GOT3 (cell line): Measurements from ENCODE around the gene PTCH2.
"Not testable (repeated sequence)": the region's sequence is repeated elsewhere in the genome, so short reads cannot be mapped to it uniquely, and the experiment has no call there.

Experiments used
- DNase-seq: peaks from one replicate; lab custom pipeline; 2025; ENCODE audit warnings: mixed read lengths; lab: John Stamatoyannopoulos, UW

PTCH2 gene

DNA sequence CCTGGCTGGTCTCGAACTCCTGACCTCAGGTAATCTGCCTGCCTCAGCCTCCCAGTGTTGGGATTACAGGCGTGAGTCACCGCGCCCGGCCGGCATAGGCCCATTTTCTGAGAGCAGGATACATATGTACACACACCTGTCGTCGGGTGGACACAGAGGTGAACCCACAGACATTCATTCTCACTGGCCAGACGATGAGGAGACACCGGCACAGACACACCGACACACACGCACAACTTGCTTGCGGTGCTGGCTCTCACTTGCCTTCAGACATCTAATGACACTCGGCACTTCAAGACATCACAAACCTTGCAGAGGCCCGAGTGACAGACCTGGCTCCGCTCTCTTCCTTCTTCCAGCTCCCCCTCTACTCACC is 579 bp downstream of the PTCH2 start:
- no peak for DNase-seq

DNA sequence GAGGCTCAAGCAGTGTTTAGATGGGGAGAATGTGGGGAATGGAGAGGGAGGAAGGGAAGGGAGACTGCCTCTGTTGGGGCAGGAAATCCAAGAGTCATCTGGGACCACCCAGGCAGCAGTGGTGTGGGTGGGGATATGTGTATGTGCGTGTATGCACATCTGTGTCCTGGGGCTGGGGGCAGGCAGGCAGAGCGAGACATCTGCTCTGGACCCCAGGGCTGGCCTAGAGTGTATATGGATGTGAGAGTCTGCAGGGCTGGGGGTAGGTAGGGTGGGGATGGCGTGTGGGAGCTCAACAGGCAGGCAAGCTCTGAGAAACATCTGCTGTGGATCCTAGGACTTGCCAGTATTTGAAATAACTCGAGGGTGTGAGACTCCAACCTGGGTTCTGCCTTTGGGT is 3.5 kb downstream of the PTCH2 start:
- no peak for DNase-seq

DNA sequence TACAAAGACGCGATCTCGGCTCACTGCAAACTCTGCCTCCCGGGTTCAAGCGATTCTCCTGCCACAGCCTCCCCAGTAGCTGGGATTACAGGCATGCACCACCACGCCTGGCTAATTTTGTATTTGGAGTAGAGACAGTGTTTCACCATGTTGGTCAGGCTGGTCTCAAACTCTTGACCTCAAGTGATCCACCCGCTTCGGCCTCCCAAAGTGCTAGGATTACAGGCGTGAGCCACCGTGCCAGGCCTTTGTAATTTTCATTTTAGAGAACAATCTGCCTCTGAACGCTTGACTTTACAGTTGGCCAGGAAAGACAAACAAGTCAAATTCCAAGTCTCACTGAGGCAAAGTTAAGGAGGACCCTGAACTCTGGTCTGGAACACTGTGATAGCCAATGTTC is 4.8 kb downstream of the PTCH2 start:
- not testable (repeated sequence) for DNase-seq

DNA sequence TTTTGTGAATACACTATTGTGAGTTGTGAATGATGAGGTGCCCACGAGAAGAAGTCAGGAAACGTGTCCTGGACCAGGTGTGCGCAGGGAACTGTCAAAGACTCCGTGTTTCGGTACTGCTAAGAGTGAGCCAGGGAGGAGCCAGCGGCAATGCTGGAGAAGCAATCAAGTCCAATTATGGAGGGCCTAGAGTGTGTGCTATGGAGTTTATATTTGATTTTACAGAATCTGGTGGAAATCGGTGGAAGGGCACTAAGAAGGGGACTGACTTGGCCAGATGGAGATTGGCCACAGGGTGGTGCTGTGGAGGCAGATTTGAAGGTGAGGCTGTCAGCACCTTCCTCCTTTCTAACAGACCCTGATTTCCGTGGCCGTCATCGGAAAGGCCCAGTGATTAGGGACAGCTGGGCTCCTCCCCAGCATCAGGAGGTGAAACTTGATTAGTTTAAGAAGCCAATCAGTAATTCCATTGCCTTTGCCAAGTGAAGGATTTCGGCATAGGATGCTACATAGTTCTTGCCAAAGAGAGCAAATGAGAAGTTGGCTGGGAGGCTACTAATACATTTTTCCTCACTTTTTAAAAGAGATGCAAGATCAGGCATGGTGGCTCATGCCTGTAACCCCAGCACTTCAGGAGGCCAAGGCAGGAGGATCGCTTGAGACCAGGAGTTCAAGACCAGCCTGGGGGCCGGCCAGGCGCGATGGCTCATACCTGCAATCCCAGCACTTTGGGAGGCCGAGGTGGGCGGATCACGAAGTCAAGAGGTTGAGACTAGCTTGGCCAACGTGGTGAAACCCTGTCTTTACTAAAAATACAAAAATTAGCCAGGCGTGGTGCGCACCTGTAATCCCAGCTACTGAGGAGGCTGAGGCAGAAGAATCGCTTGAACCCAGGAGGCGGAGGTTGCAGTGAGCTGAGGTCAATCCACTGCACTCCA is 7.0 kb downstream of the PTCH2 start:
- peak; percentile 42 for DNase-seq

DNA sequence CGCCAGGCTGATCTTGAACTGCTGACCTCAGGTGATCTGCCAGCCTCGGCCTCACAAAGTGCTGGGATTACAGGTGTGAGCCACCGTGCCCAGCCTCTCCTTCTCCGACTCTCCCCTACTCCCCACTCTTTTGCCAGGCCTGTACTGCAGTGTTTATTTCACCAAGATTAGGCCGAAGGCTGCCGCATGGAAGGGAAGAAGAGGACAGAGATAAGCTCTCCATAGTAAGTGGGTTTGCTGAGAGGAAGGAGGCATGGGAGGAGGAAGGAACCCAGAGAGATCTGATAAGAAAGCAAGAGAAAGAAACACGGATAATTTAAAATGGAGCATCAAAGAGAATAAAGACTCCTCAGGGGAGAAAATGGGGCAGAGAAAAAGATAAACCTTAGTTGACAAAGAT is 8.7 kb downstream of the PTCH2 start:
- DNase-seq = no peak

DNA sequence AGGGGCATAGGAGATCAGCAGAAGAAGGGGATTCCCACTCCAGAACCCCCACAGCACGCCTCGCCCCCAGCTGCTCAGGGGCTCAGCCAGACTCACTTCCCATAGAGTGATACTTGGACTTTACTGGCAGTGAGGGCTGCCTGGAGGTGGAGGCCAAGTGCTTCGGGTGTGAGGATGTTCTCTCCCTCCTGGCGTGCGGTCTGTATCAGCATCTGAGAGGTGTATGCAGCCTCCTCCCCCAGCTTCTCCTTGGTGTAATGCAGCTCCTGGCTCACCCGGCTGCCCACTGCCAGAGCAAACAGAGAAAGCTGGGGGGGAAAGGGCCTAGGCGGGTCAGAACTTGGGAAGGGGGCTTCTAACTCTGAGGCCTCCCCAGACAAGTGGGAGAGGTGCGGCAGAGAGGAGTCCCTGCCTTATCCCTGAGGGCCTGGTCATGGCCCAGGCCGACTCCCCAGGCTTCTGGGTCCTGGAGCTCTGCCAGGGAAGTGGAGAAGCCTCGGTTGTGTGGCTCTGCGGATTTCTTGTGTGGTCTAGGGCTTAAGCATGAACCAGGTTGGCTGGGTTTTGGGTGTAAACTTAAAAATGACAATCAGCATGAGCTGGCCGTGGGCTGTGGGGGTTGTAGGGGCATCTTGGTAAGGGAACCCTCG is 10.9 kb downstream of the PTCH2 start:
- DNase-seq = no peak

DNA sequence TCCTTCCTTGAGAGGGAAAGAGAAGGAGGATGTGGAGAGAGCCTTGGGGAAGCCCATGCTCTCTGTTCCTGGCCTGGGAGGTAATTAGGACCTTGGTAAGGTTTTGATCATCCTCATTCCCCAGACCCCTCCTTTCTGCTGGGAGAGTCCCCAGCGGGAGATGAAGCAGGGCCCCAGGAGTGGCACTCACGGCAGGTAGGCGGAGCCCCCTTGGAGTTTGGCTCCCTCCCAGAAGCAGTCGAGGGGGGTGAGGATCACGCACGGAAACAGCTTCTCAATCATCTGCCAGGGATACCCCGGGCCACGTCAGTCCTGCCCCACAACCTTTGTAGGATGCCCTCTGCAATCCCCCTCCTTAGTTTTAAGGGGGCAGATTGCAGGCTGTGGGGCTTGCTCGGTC is 11.5 kb downstream of the PTCH2 start:
- no peak for DNase-seq

DNA sequence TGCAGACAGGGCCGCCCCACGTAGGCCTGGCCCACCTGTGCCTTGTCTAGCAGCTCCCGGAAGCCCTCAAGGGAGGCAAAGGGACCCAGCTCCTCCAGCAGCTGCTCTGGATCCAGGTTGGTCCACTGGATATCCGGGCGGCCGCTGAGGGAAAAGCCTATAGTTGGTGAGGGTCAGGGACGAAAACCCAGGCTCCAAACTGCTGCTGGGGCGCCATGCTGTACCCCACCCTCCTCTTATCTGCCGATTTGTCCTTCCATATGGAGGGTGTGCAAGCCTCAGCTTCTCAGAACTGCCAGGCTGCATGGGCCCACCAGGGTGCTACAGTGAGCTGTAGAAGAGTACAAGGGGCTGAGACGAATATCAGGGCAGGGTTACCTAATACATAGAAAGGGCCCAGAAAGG is 12.2 kb downstream of the PTCH2 start:
- DNase-seq = no peak

DNA sequence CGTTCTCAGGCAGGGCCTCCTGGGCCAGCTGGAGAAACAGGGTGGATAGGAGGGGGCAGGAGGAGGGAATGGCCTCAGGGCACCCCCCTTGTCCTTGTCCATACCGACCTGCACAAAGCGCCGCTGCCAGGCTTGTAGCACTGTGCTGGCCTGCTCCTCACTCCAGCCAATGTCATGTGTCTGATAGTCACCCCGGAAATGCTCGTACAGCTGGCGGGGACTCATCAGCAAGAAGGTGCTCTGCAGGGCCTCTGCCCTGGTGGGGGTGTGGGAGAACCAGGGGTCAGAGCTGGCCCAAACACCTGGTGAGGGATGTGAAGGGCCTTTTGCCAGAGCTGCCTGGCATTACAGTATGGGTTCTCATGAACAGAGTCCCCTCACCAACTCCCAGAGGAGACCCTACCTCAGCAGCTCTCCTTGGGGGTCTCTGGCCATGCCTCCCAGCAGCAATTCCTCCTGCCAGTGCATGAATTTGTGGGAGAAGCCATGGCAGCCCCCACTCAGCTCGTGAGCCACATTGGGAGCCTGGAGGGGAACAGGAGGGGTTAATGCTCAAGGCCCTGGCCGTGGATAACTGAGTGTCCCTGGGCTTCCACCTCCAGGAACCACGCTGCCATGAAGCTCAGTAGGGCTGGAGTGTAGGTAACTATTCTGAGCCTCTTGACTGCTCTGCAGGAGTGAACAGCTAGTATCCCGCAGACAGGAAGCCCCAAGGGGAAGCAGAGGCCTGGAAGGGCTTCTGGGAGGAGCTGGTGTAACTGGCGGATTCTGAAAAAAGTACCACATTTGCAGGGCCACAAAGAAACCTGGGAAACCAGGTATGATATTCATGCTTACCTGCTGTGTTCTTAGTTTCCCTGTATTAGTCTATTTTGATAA is 13.3 kb downstream of the PTCH2 start:
- DNase-seq = no peak

DNA sequence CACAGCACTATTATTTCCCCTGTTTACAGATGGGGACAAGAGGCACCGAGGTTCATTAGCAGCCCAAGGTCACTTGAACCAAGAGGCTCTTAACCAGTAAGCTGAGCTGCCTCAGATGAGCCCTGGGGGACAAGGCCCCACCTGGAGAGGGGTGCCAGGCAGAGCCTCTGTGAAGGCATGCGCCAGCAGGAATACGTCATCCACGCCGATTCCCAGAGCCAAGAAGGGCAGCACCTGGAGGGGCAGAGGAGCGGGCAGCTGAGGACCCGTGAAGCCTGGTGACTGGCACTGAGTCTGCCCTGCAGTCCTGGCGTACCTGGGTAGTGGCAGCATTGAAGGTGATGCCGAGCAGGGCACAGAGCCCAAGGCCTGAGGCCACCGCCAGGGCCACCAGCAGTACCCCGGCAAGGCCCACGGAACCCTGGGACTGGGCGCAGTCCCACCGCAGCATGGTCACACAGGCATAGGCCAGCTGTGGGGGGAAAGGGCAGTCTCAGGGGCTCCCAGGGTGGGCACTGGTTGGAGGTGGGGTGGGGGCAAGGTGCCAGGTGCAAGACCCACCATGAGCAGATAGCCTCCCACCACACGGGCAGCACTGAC is 14.1 kb downstream of the PTCH2 start:
- no peak for DNase-seq

DNA sequence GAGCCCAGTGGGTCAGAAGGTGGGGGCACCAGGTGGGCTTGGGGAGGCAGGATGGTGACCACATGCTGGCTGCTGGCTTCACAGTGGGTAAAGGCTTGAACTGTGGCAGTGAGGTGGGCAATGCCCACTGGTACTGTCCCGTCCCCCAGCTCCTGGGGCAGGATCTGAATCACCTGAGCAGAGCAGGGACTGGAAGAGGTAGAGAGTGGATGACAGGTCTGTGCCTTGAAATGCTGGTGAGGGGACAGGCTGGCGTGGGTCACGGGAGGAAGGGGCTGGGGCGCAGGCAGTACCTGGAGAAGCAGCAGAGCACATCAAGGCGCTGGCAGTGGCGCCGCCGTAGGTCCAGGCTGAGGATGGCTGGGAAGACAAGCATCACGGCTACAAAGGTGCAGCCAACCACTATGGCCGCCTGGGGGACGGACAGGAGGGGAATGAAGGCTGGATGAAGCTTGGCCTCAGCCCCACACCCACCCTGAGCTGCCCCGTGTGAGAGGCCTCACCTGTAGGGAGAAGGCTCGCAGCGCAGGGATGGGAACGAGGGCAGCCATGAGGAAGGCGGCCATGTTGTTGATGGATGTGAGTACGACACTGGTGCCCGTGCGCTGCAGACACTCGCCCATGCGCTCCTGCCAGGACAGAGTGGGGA is 14.9 kb downstream of the PTCH2 start:
- no peak for DNase-seq

DNA sequence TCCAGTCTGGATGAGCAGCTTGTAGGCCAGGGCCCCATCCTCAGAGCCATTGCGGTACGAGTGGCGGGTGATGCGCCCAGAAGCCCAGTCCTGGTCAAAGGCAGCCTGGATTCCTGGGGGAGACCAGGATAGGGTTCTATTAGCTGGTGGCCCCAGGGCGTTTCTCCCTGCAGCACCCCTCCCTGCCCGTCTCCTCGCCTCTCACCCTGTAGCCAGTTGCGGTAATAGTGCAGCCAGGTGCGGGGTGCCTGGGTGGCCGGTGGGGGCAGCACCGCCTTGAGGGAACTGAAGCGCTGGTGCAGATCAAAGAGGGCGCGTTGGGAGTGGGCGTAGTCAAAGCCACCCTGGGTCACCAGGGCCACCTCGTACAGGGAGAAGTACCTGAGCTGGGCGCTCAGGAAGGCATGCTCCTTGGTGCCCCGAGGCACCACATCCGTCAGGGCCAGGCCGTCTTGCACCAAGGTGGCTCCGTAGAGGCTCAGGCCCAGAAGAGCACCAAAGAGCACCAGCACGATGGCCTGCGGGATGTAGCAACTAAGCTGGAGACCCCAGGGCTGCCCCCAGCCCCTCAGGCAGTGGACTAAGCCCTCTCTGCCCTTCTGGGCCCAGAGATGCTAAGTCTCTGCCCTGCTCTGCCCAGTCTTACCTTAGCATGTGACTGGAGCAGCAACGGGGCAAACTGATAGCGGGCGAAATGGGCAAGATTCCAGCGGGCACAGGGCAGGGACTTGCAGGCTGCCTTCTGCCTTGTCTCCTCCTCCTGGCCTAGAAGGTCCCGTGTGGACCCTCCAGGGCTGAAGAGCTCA is 15.7 kb downstream of the PTCH2 start:
- no peak for DNase-seq

DNA sequence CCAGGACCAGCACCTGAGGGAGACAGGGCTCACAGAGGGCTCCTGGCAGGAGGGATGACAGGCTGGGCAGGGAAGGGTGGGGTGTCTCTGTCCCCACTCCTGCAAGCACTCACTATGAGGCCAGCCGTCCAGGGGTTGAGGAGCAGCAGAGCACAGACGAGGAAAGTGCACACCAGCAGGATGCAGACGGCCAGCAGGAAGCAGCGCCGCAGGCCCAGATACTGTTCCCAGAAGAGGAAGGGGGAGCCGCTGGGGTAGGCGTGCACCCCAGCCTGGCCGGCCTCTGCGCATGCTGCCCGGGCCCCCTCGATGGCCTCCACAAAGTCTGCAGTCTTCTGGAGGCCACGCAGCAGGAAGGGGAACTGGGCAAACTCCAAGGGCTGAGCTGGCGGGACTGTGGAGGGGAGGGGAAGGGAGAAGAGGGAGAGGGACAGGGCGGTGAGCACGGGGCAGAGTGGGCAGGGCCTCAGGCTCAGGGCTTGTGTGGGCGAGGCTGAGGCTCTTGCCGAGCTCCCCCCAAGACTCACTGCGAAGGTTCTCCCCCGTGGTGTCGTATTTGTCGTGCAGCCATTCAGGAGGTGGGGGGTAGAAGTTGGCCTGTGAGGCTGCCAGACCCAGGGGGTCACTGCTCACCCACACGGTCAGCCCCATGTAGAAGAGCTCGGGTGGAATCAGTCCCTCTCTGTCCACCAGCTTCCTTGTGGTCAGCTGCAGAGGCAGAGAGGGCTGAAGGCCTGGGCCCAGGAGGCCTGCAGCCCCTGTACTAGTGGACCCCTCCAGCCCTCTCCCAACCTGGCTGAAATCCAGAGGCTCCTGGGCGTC is 16.5 kb downstream of the PTCH2 start:
- DNase-seq = no peak

DNA sequence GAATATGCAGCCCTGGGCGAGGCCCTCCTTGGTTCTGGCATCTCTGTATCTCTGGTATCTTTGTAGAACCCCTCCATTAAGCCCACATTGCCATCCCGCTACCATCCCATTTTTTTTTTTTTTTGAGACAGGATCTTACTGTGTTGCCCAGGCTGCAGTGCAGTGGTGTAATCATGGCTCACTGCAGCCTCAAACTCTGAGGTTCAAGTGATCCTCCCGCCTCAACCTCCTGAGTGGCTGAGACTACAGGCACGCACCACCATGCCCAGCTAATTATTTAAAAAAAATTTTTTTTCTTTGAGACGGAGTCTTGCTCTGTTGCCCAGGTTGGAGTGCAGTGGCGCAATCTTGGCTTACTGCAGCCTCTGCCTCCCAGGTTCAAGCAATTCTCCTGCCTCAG is 18.7 kb downstream of the PTCH2 start:
- not testable (repeated sequence) for DNase-seq

DNA sequence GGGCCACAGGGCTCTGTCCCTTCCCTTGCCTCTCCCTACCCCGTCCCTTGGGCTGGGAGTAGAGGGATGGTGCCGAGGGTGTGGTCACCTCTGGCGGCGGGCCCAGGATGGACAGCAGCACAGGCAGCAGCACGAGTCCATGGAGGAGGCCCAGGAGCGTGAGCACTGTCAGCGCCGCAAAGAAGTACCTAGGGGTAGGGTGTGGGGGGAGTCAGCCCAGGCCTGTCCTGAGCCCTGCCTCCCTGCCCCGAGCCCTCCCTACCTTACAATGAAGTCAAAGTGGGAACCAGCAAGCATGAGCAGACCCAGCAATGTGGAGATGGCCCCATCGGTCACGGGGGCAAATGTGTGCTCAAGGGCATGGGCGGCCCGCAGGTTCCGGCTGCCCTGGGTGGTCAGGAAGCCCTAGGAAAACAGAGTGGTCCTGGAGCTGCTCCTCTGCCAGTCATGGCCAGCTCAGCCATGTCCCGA is 20.0 kb downstream of the PTCH2 start:
- no peak for DNase-seq

DNA sequence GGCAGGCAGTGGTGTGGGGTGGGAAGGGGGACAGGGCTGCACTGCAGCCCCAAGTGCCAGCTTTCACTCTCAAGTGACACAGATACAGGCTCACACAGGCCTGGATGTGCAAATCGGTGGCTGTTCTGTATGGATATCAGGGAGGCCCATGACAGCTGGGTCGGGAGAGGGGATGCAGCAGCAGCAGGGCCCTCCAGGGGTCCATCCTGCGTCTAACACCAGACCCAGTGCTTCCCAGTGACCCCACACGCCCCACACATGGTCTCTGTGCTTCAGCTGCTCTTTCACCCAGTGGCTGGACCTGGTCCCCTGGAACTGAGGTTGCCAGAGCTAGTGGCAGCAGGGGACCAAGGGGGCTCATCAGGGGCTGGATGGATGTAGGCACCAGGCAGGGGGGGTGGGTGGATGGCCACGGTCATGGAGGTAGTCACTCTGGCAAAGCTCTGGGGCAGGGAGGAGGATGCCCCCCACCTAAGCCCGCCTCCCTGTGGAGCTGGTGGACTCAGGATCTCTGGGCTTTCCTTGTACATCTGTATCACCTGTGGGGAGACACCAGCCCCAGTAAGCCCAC is 20.8 kb downstream of the PTCH2 start:
- no peak for DNase-seq

DNA sequence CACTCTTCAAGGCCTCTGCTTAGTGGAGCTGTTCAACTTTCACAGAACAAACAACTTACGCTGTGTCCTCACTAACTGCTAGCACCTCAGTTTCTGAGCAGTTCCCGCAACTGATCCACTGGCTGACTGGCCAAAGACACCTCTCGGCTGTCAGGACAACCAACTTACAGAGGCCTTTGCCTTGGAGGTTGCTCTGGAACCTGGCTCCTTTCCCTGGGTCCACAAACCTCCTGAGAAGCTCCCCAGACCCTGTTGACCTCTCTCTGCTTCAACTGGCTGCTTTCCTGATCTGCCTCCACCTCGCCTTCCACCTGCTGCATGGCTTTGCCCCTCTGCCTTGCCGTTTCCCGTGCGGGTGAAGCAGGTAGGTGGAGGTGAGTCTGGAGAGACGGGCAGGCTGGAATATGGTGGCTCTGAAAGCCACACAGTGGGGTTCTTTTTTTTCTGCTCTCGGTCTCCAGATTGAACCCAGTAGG is 21.8 kb downstream of the PTCH2 start:
- no peak for DNase-seq

DNA sequence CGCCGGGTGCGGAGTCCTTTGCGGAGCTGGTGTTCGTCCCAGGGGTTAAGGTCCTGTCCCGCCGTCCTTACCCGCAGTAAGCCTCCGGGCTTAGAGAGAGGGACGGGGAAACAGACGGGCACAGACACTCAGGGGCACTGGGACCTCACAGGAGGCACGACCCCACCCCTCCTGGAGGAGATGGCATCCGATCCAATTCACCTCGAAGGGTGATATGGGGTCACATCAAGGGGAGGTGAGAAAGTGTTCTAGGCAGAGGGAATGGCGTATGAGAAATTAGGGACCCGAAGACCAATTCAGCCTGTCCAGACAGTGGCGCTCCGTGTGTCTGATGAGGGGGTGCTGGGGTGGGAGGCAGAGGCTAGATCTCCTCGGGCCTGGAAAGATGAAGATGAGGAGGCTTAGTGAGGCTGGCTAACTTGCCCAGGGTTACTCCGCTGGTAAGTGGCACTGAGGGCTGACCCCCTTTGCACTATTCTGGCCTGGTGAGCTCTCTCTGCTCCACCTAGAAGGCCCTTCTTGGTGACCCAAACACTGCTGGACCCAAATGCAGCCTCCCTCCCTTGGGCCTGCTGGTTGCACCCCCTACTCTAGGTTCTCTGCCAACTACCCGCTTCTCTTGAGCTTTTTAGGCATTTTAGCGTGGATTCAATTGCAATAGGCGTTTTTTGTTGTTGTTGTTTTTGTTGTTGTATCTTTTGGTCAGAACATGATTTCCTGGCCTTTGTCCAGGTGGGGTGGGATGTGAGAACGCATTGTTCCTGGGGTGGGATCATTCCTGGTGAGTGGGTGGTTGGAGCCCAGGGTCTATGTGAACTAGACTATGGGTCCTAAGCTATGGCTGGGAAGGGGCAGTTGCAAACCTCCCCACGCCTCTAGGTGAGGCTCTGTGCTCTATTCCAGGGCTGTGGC is 22.5 kb downstream of the PTCH2 start:
- DNase-seq = no peak
